LNCaP clone FGC (cell line): ENCODE results near the gene RTN4RL1.
"Not testable (repeated sequence)": the region's sequence is repeated elsewhere in the genome, so short reads cannot be mapped to it uniquely, and the experiment has no call there.

Source experiments
- DNase-seq: peaks from one replicate; pipeline ENCODE4 v3.0.0-alpha.2; 2011; ENCODE audit warnings: low read depth
- H3K4me3 ChIP-seq: 2 replicates; pipeline ENCODE4 v1.5.1; 2011; ENCODE audit warnings: mild to moderate bottlenecking, low read depth, low read length, control low read depth
- TF ChIP-seq, protein P1 (sequence below): IDR thresholded peaks from 2 replicates; pipeline ENCODE4 v1.5.1; 2012; ENCODE audit warnings: mild to moderate bottlenecking; ENCODE audit not compliant: control insufficient read depth, insufficient read depth; ENCODE audit errors: extremely low read depth

The RTN4RL1 gene

DNA sequence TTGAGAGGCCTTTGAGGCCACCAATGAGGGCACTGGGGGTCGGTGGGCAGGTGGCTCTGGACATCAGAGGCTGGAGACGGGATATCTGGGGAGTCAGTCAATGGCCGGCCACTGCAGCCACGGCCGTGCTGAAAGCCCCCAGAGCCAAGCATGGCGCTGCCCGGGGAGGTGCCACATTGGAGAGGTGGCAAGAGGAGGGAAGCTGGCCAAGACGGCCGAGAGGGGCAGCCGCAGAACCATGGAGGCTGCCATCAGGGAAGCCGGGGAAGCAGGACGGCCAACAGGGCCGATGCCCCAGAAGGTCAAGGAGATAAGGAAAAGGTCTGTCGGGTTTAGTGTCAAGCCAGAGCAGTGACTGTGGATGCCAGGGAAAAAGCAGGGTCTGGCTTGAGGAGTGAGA lies 9.8 kb downstream of the RTN4RL1 start:
- no peak overlapping the region for H3K4me3 ChIP-seq
- TF ChIP-seq, protein P1, sequence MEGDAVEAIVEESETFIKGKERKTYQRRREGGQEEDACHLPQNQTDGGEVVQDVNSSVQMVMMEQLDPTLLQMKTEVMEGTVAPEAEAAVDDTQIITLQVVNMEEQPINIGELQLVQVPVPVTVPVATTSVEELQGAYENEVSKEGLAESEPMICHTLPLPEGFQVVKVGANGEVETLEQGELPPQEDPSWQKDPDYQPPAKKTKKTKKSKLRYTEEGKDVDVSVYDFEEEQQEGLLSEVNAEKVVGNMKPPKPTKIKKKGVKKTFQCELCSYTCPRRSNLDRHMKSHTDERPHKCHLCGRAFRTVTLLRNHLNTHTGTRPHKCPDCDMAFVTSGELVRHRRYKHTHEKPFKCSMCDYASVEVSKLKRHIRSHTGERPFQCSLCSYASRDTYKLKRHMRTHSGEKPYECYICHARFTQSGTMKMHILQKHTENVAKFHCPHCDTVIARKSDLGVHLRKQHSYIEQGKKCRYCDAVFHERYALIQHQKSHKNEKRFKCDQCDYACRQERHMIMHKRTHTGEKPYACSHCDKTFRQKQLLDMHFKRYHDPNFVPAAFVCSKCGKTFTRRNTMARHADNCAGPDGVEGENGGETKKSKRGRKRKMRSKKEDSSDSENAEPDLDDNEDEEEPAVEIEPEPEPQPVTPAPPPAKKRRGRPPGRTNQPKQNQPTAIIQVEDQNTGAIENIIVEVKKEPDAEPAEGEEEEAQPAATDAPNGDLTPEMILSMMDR, result no peak
- no peak for DNase-seq

DNA sequence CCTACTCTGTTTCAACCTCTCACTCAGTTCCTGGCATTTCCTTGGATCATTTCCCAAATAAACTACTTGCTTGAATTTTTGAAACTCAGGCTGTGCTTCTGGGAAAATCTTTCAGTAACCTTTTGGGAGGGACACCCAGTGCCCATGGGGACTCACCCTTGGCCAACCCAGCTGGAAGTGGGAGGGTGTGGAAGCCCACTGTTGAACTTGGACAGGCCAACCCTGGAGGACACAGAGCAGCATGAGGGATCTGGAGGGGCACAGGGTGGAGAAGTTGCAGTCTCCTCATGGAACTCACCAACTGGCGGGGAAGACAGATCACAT lies 11.2 kb downstream of the RTN4RL1 start:
- no peak for DNase-seq

DNA sequence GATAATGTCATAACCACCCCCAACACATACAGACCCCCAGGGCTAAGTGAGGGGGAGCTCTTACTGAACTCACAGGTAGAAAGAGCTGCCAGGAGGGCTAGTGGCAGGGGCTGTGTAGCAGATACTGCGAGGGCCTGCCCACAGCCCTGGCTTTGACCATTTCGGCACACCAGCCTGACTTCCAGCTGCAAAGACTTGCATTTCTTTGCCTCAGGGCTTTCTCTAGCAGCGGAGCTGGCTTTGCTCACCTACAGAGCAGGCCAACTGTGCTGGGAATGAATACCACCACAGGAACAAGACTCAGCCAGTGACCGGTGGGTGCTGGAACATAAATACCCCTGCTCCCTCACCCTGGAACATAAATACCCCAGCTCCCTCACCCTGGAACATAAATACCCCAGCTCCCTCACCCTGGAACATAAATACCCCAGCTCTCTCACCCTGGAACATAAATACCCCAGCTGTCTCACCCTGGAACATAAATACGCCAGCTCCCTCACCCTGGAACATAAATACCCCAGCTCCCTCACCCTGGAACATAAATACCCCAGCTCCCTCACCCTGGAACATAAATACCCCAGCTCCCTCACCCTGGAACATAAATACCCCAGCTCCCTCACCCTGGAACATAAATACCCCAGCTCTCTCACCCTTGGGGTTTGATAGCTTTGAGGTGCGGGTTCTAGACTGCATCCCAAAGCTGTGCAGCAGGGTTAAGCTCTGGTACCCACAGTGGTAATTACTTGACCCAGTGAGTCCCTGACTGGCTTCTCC lies 11.7 kb downstream of the RTN4RL1 start:
- not testable (repeated sequence) for DNase-seq, H3K4me3 ChIP-seq

More for the DNA sequence above, 11.2 kb downstream of the RTN4RL1 start:
- TF ChIP-seq, protein P1, result no peak
- no peak overlapping the region for H3K4me3 ChIP-seq

DNA sequence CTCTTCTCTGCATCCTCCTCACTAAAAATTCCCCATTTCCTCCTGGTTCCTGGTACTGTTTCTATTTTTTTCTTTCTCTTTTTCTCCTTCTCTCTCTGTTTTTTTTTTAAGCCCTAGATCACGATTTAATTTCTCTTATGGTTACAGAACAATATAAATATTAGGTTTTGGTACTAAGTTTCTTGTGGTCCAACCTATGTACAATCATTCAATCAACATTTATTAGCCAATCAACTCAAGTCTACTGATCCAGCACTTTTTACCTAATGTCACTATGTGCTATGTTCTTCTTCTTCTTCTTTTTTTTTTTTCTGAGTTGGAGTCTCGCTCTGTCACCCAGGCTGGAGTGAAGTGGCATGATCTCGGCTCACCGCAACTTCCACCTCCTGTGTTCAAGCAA lies 12.6 kb downstream of the RTN4RL1 start:
- no peak overlapping the region for H3K4me3 ChIP-seq
- no peak for DNase-seq
- TF ChIP-seq, protein P1, result no peak

DNA sequence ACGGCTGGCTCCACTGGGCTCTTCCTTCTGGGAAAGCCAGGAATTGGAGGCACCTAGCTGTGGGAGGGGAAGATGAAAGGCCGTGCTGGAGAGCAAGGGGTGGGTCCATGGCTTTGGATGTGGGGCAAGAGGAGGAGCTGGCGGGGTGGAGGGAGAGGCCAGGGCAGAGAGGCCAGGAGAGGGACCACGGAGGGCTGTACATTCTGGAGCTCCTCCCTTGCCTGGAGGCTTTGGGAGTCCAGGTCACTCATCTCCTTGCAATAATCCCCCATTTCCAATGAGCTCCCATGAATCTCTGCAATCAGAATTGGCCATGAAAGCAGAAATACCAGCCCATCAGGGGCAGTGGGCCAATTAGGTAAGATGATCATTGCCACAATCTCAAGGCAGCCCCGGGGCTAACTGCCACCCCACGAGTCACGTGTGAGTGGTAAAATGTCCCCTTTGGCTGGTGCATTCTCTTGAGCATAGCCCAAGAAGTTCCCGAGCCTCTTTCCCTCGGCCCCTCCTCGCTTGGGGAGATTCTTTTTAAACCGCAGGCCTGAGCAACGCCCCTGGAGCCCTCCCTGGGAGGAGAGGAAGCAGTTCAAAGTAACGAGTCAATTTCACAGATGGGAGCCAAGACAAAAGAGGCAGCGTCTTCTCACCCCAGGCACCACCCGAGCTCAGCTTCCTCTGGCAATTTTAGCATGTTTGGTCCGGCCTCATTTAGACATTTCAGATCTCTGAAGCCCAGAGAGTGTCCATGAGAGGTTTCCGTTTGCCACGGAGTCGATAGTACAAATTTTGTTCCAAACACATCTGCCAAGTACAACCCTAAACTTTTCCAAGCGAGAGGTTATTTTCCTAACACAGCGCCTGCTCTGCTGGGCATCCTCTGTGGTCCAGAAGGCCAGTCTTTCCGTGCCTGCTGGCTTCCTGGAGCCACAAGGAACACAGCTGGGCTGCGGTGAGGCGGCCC lies 13.4 kb downstream of the RTN4RL1 start:
- H3K4me3 ChIP-seq, result peak overlapping the region; percentile 19; the same call in 1 of the 2 replicates
- TF ChIP-seq, protein P1, result no peak
- DNase-seq, result peak; percentile 93

DNA sequence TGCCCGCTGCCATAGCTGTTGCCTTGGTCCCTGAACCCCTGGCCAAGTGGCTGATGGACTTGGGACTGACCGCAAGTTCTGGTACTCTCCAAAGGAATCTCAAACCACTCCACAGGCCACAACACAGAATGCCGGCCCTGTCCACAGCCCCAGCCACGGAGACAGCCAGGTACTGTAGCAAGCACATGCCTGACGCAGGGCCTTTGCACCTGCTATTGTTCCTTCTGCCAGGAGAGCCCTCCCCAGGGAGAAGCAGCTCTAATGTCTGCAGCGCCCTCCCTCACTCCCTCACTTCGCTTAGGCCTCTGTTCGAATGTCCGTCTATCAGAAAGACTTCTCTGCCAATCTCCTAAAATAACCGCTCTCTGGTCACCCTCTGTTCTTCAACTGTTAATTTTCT lies 15.4 kb downstream of the RTN4RL1 start:
- TF ChIP-seq, protein P1, result no peak
- no peak for DNase-seq
- H3K4me3 ChIP-seq, result no peak overlapping the region

DNA sequence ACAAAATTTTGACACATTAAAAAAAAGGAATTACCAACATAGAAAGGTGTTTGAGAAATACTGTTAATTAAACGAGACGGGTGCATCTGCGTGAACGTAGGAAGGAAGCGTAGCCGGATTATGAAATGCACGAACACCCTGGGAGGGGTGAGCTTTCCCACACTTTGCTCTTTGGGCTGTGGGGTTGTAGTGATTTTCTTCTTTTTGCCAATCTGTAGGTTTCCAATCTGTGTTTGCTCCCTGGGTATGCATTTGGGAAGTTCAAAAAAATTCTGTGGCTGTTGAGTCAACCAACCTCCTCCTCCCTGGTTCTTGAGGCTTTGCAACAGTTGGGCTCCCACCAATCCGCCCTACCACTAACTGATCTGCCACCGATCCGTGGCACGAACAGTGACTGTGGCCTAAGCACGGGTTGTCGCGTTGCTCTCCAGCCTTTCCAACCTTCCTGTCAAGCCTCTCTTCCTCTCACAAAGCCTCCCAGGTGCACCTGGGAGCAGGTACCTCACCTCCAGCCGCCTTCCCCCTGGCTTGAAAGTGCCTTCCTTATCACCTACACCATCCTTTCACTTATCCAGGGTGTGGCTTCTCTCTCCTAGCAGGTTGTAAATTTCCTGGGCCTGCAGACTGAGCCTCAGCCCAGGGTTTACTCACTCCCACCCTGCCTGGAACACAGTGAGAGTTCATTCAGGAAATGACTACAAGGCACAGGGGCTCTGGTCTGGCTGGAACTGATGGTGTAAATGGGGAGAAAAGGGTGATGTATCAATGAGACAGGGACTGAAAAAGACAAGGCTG lies 16.6 kb downstream of the RTN4RL1 start:
- no peak overlapping the region for H3K4me3 ChIP-seq
- TF ChIP-seq, protein P1, result no peak
- no peak for DNase-seq
